Measurements from ENCODE around the gene NUDCD3. TPM values are rescaled to one million over a fixed set of nuclear protein-coding genes. Genes with fewer than 3 reads are reported as not detected.

The NUDCD3 gene
- total RNA-seq, 1 donor from 2014 or later, result 104 TPM

DNA sequence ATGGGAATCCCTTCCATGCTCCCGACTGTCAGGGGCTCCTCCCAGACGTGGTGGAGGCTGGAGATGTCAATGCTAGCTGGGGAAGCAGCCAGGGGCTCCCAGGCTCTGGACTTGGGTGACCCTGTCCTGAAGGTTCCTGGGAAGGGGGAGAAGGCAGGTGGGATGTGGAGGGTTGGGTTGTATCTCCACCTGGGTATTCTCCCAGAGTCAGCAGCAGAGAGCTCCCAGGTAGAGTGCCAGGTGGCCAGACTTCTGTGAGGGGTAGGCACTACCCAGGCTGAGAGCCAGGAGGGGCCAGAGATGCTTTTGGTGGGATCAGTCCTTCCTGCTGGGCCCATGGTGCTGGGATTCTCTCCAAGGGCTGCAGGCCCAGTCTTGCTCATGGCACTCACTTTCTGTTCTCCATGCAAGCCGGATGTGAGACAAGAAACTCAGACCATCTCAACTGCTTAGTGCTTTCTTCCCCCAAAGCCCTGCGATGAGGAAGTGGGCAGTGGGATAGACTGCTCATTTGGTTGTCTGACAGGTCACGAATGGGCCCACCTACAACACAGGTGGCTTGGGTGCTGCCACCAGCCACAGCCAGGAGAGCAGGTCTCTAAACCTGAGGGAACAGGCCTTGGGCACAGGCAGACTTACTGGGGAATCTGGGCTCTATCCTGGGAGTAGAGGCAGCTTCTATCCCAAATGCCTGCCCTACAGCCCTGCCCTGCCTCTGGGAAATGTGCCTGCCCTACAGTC lies 112.6 kb downstream of the NUDCD3 start:
- no peak for ATAC-seq
- no peak for DNase-seq
- intact Hi-C loops (cut with micrococcal nuclease), result no loop called here

DNA sequence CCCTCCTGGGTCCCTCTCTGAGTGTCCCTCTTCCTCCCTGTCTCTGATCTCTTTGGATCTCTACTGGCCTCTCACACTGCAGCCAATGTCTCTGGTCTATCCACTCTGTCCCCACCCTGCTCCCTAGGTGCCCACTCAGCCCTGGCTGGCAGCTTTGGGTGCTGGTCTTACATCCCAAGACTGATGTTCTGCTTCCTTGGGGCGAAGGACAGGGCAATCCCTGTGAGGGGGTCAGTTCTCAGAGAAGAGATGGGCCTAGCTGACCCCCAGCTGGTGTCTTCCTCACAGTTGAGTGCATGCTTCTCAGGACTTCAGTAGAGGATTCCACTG lies 113.4 kb downstream of the NUDCD3 start:
- no peak for ATAC-seq
- intact Hi-C loops (cut with micrococcal nuclease), result no loop called here
- no peak for DNase-seq

DNA sequence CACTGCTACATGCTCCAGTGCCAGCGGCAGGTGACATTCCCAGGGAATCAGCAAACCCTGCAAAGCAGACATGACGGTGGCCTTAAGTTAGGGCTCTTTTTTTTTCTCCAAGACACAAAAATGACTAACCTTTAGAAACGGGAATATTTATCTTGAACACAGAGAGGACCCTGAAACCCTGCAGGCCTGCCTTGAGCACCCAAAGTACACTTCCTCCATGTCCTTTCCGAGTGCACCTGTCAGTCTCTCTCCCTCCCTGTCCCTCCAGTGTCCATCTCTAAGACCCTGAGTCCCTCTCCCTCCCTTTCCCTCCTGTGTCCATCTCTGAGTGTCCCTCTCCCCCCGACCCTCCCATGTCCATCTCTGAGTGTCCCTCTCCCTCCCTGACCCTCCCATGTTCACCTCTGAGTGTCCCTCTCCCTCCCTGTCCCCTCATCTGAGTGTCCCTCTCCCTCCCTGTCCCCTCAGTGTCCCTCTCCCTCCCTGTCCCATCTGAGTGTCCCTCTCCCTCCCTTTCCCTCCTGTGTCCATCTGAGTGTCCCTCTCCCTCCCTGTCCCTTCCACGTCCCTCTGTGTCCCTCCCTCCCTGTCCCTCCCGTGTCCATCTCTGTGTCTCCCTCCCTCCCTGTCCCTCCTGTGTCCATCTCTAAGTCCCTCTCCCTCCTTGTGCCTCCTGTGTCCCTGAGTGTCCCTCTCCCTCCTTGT lies 113.9 kb downstream of the NUDCD3 start:
- no peak for DNase-seq
- ATAC-seq, result no peak
- intact Hi-C loops (cut with micrococcal nuclease), result no loop called here

DNA sequence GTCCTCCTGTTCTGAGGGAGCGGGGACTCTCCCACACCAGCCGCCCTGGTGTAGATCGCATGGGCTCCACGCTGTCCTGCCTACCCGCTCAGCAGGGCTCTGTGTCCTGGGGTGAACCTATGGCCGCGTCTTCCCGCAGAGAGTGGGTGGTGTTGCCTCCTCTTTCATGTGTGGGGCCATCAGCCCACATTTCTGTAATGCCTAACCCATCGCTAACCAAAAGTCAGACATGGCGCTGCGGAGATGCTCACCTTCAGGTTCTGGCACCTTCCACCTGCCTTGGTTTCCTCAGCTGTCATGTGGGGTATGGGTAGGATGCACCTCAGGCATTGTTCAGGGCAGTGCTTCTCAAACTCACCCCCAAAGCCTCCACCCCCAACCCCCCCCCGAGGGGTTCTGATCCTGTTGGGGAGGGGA lies 114.5 kb downstream of the NUDCD3 start:
- no peak for DNase-seq
- intact Hi-C loops (cut with micrococcal nuclease), result no loop called here
- peak; percentile 13 for ATAC-seq

DNA sequence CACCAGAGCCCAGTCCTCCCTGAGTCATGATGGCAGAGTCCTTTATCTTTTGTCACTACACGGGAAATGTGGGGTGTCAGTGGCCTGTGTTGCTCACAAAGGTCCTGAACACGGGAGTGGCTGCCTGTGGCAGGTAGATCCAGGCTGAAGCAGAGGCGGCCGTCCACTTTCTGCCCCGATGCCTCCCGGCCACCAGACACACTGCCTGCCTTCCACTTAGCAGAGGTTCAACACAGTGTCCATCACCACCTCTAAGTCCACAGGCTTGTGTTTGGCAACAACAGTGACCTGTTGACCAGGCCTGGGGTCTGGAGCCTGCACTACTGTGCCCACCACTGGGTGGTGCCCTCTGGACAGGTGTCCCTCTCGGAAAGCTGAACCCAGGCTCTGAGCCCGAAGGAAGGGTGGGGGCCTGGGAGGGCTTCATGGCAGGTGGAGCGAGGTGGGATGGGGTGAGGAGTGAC lies 115.2 kb downstream of the NUDCD3 start:
- peak; percentile 64 for ATAC-seq
- peak; percentile 56 for DNase-seq
- intact Hi-C loops (cut with micrococcal nuclease), result no loop called here

DNA sequence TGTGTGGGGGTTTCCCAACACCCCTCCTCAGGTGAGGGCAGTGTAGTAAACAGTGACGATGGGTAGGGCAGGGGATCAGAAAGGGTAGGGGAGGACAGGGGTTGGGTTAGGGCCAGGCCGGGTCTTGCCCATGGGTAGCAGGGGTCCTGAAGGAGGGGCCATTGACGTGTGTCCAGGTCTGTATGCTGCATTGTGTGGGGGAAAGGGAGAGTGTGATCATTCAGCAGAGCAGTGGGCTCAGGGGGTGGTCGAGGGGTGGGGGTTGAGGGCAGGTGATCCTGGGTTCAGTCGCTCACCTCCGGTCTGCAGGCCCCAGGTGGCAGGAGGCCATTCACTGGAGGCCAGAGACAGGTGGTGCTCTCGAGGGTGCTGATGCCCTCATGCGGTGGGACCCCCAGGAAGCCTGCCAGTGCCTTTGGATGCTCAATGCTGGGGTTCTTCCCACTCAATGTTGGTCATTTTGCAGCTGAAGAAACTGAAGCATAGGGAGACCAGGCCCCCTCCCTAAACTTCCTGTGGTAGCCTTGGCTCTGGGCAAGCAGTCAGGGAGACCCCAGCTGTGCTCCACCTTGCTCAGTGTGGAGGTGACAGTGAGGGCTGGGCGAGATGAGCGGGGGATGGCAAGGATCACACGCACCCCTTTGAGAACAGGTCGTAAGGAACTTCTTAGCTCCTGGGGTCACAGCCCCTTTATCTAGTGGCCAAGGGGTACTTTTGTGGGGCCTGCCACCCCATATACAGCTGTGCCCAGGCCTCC lies 116.3 kb downstream of the NUDCD3 start:
- intact Hi-C loops (cut with micrococcal nuclease), result no loop called here
- no peak for DNase-seq
- no peak for ATAC-seq

DNA sequence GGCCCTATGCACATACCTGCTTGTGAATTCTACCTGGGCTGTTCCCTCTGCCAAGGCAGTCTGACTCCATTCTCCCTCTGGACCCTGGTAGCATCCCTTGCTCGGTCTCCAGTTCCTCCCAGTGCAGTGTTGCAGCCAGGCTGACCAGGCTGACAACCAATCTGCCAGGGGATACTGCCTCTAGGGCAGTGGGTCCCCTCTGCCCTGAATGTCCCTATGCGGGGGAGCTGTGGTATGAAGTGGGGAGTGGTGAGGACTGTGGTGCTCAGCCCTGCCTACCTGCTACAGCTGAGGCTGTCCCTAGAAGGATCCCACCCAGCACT lies 117.1 kb downstream of the NUDCD3 start:
- intact Hi-C loops (cut with micrococcal nuclease), result no loop called here
- ATAC-seq, result no peak
- no peak for DNase-seq

DNA sequence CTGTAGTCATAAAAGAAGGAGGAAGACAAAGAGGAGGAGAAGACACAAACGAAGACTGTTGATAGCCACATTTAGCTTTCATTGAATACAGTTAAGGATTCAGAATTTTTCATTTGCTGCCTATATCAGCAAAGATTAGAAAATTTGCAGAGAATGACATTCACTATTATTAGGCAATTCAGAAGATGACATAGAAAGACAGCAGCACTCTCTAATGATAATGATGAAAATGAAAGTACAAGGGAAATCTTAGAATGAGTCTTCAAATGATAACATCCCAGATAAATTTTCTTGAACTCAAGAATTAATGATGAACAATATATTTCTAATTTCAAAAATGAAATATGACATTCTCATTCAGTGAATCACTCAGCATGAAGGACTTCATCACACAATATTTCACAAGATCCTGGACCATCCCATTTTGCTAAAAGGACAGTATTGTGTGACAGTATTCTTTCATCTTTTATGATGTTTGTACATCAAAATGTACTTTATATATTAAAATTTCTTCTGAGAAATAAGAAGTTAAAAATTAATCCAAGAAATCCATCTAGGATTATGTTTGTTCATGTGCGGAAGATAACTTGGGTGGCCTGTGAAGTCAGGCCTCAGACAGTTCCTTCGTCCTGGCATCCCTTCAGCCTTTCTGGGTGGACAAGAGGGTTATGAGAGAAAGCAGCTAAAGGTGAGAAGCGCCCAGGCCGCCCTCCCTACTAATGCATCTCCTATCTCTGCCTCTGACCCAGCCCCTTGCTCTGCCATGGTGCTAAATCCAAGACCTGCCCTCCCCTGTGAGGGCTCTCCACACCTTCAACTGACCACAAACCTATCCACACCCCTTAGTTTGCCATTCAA lies 117.7 kb downstream of the NUDCD3 start:
- intact Hi-C loops (cut with micrococcal nuclease), result no loop called here
- DNase-seq, result no peak

DNA sequence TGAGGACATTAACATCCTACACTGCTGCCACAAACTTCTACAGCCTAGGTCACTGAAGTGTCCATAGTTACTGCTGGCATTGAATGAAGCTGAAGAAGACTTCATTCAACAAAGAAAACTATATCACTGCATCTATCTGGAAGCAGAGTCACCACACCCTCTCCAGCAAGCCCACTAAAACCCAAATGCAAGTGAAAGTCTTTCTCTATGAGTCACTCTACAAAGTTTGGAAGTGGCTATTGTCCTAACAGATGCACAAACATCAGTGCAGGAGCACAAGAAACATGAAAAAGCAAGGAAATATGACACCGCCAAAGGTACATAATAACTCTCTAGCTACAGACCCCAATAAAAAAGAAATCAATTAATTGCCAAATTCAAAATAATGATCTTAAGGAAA lies 121.6 kb downstream of the NUDCD3 start:
- intact Hi-C loops (cut with micrococcal nuclease), result no loop called here
- no peak for DNase-seq

More for the DNA sequence above, 117.7 kb downstream of the NUDCD3 start:
- no peak for ATAC-seq

DNA sequence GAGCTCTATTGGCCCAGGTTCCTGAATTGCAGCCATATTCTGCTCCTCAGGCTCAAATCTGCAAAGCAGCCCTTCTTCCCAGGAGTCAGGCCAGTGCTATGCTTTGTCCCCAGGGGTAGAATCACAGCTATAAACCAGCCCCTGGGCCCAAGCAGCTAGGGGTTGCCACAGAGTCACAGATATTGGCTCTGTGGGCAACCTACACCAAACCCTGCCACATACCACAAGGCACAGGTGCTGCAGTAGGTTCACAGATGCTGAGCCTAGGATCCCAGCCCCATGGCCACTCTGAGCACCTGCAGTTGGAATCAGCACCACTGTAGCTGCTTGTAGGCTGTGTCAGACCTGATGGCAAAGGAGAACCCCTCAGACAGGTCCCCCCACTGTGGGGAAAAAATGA lies 122.0 kb downstream of the NUDCD3 start:
- intact Hi-C loops (cut with micrococcal nuclease), result no loop called here
- no peak for ATAC-seq
- no peak for DNase-seq

More for the DNA sequence above, 121.6 kb downstream of the NUDCD3 start:
- no peak for ATAC-seq

DNA sequence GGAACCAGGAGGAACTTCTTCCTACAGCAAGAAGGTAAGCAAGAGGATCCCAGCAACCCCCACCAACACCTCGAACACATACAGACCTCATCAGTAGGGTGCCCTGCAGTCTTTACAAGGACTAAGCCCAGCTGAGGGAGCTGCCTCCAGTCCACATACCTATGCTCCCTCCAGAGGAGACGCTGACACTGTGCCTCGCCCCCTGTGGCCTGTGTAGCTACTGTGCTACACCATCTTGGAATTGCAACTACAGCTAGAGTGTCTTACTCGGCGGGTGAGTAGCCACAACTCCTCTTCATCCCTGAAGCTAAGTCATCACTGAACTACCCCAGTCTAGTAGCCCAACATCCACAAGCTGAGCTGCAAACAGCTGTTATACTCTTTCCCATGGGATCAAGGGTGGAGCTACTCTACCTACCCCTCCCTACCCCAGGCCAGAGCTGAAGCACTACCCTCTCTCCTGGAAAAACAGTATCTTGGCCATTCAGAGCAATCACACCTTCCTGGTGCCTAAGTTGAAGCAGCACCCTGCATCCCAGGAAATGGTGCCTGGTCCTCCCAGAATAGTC lies 122.9 kb downstream of the NUDCD3 start:
- intact Hi-C loops (cut with micrococcal nuclease), result no loop called here
- ATAC-seq (no peak), DNase-seq (no peak)

DNA sequence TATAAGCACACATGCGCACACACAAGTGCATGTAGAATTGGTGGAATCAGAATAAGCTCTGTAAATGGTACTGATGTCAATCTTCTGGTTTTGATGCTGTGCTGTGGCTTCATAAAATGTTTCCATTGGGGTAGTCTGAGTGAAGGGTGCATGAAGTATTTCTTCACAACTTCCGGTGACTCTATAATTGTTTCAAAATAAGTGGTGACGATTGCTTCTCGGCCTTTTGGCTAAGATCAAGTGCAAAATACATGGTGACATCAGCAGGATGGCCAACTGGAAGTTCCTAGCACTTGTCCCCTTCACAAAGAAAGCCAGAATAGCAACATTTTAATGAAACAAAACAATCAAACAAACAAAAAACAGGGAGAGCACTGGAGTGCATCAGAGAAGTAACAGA lies 123.5 kb downstream of the NUDCD3 start:
- no peak for DNase-seq
- intact Hi-C loops (cut with micrococcal nuclease), result no loop called here
- ATAC-seq, result no peak

DNA sequence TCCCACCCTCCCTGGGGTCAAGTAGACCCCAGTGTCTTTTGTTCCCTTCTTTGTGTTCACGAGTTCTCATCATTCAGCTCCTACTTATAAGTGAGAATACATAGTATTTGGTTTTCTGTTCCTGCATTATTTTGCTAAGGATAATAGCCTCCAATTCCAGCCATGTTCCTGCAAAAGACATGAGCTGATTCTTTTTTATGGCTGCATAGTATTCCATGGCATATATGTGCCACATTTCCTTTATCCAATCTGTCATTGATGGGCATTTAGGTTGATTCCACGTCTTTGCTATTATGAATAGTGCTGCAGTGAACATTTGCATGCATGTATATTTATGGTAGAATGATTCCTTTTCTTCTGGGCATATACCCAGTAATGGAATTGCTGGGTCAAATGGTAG lies 136.8 kb downstream of the NUDCD3 start:
- intact Hi-C loops (cut with micrococcal nuclease), result no loop called here
- no peak for ATAC-seq
- DNase-seq, result no peak

DNA sequence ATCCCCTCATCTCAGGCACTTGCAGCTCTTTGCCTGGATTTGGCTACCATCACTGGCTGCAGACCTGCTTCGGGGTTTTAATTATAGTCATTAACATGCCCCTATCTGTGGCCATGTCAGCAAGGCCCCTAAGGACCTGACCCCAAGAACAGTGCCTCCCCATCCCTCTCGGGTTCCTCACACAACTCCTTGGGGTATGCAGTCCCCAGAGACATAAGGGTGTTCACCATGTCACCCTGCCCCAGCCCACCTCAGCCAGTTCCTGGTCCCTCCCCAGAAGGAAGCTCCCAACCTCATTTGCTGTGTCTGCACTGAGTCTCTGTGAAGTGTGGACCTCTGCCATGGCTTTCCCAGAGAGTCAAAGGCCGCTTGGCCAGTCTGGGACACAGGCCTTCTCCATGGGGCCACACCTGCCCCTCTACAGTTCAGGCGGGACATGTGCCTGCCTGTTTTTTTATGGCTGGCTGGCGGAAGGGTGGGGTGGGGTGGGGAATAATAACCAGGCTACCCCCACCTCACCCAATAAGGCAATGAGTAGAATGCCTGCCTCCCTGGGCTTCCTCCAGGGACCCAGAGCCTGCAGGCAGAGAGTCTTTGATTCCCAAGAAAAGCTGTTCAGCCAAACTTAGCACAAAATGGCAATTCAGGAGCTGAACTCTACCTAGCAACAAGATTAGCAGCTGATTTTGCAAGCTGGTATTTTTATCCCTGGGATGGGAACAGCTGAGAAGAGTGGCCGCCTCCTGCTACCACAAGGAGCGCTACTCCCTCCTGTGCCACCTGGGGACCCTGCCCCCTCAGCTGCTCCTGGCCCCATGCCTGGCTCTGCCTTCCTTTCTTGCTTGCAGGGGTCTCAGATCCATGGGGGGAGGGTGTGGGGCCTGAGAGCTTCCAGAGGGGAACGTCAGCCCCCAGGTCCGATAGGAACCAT lies 141.3 kb downstream of the NUDCD3 start:
- intact Hi-C loops (cut with micrococcal nuclease), result no loop called here
- ATAC-seq, result peak; percentile 59
- DNase-seq, result no peak

DNA sequence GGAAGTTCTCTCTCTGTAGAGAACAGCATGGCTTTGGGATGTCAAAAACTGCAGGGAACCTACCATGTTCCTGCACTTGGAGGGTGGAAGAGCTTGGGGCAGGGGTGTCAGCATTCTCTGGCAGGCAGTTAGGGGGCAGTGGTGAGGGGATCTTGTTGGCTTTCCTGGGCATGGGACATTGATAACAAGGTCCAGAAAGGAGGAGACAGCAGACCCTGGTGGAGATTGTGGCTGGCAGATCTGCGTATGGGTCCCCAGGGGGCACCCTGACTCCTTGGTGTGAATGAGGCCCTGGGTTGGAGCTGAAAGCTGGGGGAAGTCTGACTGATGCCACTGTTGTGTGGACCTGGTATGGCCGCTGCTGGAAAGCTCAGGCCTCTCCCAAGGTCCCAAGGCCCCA lies 142.2 kb downstream of the NUDCD3 start:
- DNase-seq, result no peak
- intact Hi-C loops (cut with micrococcal nuclease), result no loop called here
- peak; percentile 44 for ATAC-seq

DNA sequence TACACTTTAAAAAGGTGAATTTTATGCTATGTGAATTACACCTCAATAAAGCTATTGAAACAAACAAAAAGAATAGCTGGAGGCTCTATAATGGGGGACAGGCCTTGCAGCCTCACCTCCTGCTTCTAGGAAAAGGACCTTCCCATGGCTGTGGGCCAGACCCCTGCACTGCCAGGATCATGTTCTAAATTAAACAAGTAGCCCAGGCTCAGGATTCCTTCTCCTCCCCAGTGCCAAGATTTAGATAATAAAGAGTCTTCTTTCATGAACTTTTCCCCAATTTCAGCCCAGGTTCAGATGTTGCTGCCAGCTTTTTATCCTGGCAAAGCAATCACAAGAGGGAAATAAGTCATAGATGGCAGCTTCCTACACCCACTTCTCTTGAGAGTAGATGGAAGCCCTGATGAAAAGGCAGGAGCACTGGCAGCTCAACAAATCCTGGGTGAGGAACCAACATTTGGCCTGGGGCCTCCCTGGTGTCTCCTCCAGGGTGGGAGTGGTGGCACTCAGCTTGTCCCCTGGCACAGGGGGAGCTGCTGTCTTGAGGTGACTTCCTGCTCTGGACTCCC lies 142.8 kb downstream of the NUDCD3 start:
- DNase-seq (peak; percentile 81), ATAC-seq (peak; percentile 91)
- intact Hi-C loops (cut with micrococcal nuclease), result no loop called here

DNA sequence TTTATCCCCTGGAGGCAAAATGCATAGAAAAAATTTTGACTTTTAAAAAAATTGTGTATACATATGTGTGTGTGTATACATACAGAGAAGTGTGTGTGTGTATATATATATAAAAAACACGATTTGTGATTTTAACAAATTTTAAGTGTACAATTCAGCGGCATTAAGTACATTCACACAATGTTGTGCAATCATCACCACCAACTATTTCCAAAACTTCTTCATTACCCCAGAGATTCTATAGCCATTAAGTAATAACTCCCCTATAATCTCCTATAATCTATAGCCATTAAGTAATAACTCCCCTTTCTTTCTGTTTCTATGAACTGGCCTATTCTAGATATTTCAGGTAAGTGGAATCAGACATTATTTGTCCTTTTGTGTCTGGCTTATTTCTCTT lies 144.4 kb downstream of the NUDCD3 start:
- DNase-seq, result no peak
- intact Hi-C loops (cut with micrococcal nuclease), result no loop called here
- no peak for ATAC-seq

DNA sequence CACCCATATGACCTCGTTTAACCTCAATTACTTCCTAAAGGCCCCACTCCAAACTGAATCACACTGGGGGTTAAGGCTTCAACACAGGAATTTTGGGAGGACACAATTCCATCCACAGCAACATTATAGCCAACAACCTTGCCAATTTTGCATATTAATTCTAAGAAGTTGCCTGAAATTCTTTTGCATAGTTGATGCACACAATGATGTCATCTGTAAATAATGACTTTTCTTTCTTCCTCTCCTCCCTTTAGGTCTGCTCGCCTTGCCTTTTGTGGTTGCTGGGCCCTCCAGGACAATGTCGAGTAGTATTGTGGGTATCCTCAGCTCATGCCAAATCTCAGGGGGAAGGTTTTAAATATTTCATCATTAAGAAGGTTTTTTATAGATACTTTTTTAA lies 149.1 kb downstream of the NUDCD3 start:
- intact Hi-C loops (cut with micrococcal nuclease), result no loop called here
- no peak for DNase-seq
- no peak for ATAC-seq
